ENCODE results near the gene GMCL2. TPM values are rescaled to one million over a fixed set of nuclear protein-coding genes. Genes with fewer than 3 reads are reported as not detected.

Gene GMCL2
- total RNA-seq, 1 experiment from 2014 or later = not detected

- Histone ChIP-seq H3K9ac (ENCODE audit: extremely low read depth, insufficient read length, low read length) (no peak overlapping the region), H2BK20ac (ENCODE audit: low read depth, low read length, poor library complexity, severe bottlenecking) (no peak overlapping the region), H4K91ac (ENCODE audit: insufficient read length, low read depth, low read length) (no peak overlapping the region), H3K9me3 (ENCODE audit: control insufficient read depth, low read depth, low read length) (no peaks in the 10 kb centered on the region), H3K79me2 (ENCODE audit: insufficient read depth, low read length) (peaks cover under 1% of the 10 kb centered on the region; the same call in 1 of the 2 replicates), H3K4ac (ENCODE audit: low read depth, low read length) (no peak overlapping the region), H2BK12ac (ENCODE audit: insufficient read length, low read depth, low read length) (no peak overlapping the region), H4K8ac (replicated peaks; ENCODE audit: insufficient read length, low read depth, low read length) (no peak overlapping the region), H3K23ac (ENCODE audit: insufficient read length, low read depth, low read length) (no peak overlapping the region), H3K27me3 (ENCODE audit: insufficient read depth, low read length) (no peaks in the 10 kb centered on the region), H2BK120ac (ENCODE audit: low read depth, low read length, poor library complexity, severe bottlenecking) (no peak overlapping the region), H3K23me2 (ENCODE audit: insufficient read length, low read depth, low read length, poor library complexity, severe bottlenecking) (no peaks in the 10 kb centered on the region), H2BK15ac (ENCODE audit: low read depth, low read length) (no peak overlapping the region), H3K4me1 (ENCODE audit: insufficient read depth, low read length) (no peaks in the 10 kb centered on the region), H3K56ac (ENCODE audit: insufficient read length, low read depth, low read length) (no peak overlapping the region), H3K27ac (ENCODE audit: insufficient read length, low read depth, low read length) (no peak overlapping the region), H3K4me2 (ENCODE audit: insufficient read depth, insufficient read length, low read length) (no peak overlapping the region), H2BK5ac (ENCODE audit: insufficient read length, low read length) (no peak overlapping the region), H3K14ac (ENCODE audit: insufficient read depth, low read length) (no peak overlapping the region), H3K79me1 (ENCODE audit: insufficient read depth, low read depth, low read length, poor library complexity, severe bottlenecking) (no peaks in the 10 kb centered on the region), H3T11ph (ENCODE audit: low read length) (no peak overlapping the region), H2AFZ (ENCODE audit: low read length) (no peak overlapping the region), H4K20me1 (ENCODE audit: control insufficient read depth, insufficient read depth, insufficient read length) (no peaks in the 10 kb centered on the region), H4K5ac (ENCODE audit: insufficient read length, low read depth, low read length) (no peak overlapping the region), H2AK5ac (ENCODE audit: insufficient read length, low read length) (no peak overlapping the region), H3K18ac (ENCODE audit: insufficient read length, low read depth, low read length) (no peak overlapping the region)
- Mint-ChIP-seq H3K27ac (no peak overlapping the region; a peak in 1 of 7 replicates), H3K4me3 (no peak overlapping the region), H3K36me3 (ENCODE audit: insufficient read depth in 1 of 3, low read depth in 3 of 3) (peaks cover 45 to 84% (median 74%) of the 10 kb centered on the region in 3 experiments; a peak in 6 of 7 replicates), H3K27me3 (ENCODE audit: low read depth) (no peaks in the 10 kb centered on the region), H3K4me1 (peaks cover 0 to 3% of the 10 kb centered on the region in 2 experiments; a peak in 1 of 4 replicates), H3K9me3 (no peaks in the 10 kb centered on the region)
- no peak for DNase-seq
- no peak for TF ChIP-seq CTCF (conservative IDR thresholded peaks at IDR 0.05)
- no CpG with 5 or more reads among the region's 4 CpGs for WGBS (ENCODE audit: extremely low coverage, insufficient read length, low lambda C conversion rate)
Measured at GRCh38 chr5:178141550-178141949, 45.6 kb downstream of the GMCL2 start.

Data from H9 (cell line).